HG03060 (cell line): ENCODE measurements around the gene RAB10.
A peak's percentile ranks its signal among the peaks of the same experiment; 100 is the strongest.
"Not testable (repeated sequence)": the region's sequence is repeated elsewhere in the genome, so short reads cannot be mapped to it uniquely, and the experiment has no call there.

ENCODE experiments used
- ATAC-seq: cut with Tn5 transposase; IDR thresholded peaks from one replicate; pipeline ENCODE4 v1.9.1; 2021; ENCODE audit warnings: low read depth, moderate number of reproducible peaks; ENCODE audit not compliant: unreplicated experiment

Gene RAB10

DNA sequence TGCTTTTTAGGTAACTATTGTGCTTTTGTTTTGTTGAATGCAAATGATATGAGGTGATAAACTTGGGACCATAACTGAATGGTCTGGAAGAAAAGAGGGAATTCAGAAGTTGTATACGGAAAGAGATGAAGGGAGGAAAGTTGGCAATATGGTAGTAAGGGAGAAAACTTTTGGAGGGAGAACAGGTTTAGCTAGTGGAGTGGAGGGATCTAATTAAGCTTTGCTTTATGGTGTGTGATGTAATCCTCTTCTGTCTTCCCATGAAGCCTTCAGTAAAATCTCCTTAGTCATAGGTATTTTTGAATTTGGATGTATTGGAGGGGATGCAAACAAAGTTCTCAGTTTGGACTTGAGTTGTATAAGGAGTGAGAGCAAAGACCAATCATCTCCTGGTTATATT, 20.2 kb upstream of the RAB10 start:
- no peak for ATAC-seq

DNA sequence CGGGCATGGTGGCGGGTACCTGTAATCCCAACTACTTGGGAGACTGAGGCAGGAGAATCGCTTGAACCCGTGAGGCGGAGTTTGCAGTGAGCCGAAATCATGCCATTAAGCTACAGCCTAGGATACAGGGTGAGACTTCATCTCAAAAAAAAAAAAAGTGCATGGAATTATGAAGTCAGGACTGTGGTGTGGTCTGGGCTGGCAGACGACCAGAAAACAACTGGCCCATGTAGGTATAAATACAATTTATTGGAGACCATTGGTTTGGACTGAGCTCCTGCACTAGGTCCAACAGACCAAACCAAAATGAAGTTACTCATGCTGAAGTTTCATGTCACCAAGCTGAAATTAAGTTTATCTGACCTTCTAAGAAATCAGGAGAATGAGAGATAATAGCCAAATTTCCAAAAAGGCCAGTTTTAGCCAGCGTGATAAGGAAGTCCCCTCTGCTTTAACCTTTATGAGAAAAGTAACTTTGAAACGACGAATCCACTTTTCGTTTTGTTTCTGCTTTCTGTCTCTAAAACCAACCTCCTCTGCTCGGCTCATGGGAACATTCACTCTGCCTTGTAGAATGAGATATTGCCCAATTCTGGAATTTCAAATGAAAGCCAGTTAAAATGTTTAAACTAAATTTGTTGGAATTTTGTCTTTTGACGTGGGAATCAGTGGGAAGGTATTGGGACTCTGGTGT, 17.7 kb upstream of the RAB10 start:
- ATAC-seq: no peak

GRCh38 chr2:26016706-26017045, 17.2 kb upstream of the RAB10 start:
- not testable (repeated sequence) for ATAC-seq

GRCh38 chr2:26017464-26018183, 16.3 kb upstream of the RAB10 start:
- ATAC-seq: no peak

DNA sequence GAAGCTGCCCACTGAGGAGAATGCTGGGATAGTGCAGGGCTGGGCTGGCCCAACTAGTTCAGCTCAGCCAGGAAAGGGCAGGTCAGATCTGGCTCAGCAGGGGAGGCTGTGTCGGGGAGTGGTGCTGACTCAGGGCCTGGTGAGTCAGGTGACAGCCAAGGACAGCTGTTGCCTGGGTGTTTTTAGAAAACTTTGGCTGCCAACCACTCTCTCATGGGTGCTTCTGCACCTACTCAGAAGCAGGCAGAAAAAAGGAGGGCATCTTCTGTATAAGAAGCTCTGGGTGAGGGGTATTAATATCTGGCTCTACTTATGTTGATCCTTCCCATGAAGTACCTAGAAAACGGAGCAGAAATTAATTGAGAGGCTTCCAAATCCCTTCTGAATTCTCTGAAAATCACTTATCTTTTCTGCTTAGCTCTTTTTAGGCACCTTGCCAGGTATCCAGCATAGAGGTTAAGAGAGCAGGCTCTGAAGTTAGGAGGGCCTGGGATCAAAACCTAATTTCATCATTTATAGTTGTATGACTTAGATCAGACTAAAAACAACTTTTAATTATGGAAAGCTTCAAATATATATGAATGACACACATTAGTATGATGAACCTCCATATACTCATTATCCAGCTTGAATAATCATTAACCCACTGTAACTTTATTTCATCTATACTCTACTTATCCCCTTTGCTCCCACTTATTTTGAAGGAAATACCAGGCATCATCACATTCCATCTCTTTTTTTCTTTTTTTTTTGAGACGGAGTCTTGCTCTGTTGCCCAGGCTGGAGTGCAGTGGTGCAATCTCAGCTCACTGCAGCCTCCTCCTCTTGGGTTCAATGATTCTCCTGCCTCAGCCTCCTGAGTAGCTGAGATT, 15.5 kb upstream of the RAB10 start:
- ATAC-seq: no peak

- ATAC-seq: no peak
Observed at GRCh38 chr2:26020231-26020640, 13.6 kb upstream of the RAB10 start.

DNA sequence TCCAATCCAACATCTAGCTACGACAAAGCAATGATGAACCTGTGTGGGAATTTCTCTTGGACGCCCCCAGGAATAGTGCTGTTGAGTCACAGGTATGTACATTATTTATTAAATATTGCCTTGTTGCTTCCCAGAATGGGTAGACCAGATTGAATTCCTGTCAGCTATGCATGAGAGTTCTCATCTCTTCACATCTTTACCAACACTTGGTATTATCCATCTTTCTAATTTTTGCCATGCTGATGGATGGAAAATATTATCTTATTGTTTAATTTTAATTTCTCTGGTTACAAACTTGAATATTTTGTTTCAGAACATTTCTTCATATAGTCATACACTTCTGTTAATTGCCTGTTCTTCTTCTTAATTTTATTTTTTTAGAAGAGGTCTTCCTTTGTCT, 9.6 kb upstream of the RAB10 start:
- no peak for ATAC-seq

- ATAC-seq: no peak
Observed at GRCh38 chr2:26025509-26025908, 8.4 kb upstream of the RAB10 start.

GRCh38 chr2:26028083-26028482, 5.8 kb upstream of the RAB10 start:
- not testable (repeated sequence) for ATAC-seq

GRCh38 chr2:26032586-26033269, 1.2 kb upstream of the RAB10 start:
- not testable (repeated sequence) for ATAC-seq

DNA sequence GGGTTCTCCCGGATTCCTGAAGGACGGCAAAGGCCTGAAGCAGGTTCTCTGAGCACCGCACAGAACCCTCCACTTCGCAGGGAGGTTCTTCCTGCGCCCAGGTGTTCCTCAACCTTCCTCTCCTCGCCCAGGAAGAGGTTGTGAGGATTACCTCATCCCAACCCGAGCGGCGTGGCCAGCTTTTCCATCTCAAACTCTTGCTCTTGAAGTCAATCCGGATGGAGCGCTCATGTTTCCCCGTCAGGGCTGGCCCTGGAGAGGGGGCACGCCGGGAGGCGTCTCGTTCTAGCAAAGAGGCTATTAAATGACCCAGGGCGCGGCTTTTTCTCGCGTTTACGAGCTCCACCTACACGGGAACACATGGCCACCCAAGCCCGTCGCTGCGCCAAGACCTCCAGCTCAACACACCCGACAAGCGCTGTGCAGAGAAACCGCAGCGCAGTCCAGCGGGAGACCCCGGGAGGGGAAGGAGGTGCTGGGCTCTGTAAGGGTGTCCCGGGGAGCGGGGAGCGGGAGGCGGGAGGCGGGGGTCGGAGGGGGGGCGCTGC, 540 bp upstream of the RAB10 start:
- peak; percentile 4 for ATAC-seq

DNA sequence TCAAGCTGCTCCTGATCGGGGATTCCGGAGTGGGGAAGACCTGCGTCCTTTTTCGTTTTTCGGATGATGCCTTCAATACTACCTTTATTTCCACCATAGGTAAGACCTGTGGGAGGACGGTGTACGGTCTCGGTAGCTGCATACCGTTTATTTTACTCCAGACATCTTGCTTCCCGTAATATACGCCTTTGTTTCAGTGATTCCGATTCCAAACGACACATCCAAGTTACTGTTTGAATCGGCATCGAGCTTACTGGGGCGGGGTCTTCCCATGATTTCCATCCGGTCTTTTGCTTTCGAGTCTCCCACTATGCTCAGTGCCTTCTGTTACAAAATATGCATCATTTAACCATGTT, 731 bp downstream of the RAB10 start:
- ATAC-seq: no peak

DNA sequence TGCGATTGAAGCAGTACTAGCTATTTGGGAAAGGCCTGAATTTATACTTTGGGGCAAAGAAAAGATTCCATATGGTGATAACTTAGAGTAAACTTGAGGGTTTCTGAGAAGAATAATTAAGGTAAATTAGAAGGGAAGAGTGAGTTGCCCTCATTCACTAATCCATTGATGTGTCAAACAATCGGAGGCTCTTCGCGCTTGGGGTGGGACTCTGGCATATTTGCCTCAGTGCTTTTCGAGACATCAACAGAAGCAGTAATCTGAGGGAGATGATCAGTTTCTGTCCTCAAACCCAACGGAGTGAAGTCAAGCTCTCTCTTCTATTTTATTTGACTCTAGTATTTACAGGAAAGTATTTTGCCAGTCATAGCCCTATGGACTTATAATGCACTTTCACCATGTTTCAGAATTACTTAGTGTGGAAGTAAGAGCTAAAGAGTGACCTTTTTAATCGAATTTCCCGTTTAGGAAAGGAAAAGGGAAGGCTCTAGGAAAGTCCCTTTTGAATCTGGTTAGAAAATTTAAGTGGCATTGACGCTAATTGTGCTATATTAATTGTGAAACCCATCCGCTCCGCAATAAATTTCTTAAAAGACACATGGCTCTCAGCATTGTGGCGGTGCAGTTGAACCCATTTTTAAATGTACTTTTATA, 1.3 kb downstream of the RAB10 start:
- ATAC-seq: no peak

DNA sequence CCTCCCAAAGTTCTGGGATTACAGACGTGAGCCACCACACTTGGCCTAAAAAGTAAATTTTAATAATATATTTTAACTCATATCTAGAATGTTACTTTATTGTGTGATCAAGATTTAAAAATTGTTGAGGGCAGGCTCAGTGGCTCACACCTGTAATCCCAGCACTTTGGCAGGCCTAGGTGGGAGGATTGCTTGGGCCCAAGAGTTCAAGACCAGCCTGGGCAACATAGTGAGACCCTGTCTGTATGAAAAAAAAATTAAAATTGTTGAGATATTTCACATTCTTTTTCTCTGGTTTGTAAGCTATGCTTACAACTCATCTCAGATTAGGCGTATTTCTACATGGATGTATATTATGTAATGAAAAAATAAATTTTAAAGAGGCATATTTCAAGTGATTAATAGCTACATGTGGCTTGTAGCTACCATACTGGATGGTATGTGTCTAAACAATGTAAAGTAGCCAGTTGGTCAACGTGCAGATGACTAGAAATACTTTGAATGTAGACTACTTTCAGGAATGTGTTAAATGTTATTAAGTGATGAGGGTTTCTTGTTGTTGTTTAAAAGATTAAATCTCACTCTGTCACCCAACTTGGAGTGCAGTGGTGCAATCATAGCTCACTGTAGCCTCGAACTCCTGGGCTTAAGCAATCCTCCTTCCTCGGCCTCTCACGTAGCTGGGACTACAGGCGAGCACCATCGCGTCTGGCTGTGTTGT, 5.9 kb downstream of the RAB10 start:
- ATAC-seq: no peak

DNA sequence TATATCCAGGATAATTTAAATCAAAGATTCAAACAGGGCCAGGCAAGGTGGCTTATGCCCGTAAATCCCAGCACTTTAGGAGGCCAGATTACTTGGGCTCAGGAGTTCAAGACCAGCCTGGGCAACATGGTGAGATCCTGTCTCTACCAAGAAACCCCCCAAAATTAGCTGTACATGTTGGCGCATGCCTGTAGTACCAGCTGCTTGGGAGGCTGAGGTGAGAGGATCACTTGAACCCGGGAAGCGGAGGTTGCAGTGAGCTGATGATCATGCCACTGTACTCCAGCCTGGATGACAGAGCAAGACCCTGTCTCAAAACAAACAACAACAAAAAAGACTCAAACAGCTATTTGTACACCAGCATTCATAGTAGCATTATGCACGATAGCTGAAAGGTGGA, 9.2 kb downstream of the RAB10 start:
- no peak for ATAC-seq

- no peak for ATAC-seq
Observed at GRCh38 chr2:26043862-26044696, 10.2 kb downstream of the RAB10 start.

DNA sequence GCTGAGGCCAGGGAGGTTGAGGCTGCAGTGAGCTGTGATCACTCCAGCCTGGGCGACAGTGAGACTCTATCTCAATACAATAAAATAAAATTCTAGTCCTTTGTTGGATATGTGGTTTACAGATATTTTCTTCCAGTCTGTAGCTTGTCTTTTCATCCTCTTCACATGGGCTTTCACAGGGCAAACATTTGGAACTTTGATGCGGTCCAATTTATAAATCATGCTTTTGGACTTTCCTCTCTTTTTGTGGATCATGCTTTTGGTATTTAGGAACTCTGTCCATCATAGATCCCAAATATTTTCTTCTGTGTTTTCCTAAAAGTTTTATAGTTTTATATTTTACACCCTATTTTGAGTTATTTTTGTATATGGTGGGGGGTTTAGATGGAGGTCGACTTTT, 14.9 kb downstream of the RAB10 start:
- no peak for ATAC-seq

DNA sequence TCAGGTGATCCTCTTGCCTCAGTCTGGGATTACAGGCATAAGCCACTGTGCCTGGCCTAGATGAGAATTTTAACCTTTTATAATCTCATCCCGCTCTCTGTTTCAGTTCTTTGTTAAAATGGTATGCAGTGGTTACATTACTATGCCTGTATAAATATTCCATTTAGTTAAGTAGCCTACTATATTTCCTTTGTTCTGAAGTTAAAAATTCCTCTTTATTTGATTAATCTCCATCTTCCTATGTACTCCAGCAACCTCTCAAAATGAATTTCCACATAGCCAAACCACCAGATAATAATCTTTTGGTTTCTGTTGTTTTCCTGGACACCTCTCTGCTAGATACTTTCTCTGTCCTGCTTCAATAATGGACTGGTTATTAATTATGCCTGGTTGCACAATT, 15.8 kb downstream of the RAB10 start:
- no peak for ATAC-seq

DNA sequence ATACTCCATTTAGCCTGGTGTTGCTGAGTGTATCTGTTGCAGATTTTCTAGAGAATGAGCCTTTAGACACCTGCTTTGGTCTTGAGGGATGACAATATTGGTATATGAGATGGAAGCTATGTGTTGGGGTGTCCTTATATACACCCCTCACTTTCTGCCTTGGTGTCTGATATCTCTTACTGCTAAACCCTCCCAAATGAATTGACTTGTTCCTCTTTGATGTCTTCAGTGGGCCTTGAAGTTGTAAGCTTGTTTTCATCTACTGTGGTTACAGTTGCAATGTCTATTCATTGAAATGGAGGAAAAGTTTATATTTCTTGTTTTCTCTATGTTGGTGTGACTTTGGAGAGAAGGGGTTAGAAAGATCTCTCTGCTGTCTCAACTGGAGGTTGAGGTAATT, 18.9 kb downstream of the RAB10 start:
- no peak for ATAC-seq
